ENCODE results near the gene KCNQ1. TPM values are rescaled to one million over a fixed set of nuclear protein-coding genes. Genes with fewer than 3 reads are reported as not detected.

KCNQ1 gene
- total RNA-seq, 1 experiment from 2014 or later, result 2.5 TPM

- TF ChIP-seq PREB (CRISPR knock-in tag; IDR thresholded peaks at IDR 0.05; ENCODE audit: borderline replicate concordance) (no peak), EMX1 (CRISPR knock-in tag; IDR thresholded peaks at IDR 0.05) (no peak), NR3C1 (CRISPR knock-in tag; conservative IDR thresholded peaks at IDR 0.05; ENCODE audit: low read depth) (no peak), JUN (CRISPR knock-in tag; IDR thresholded peaks at IDR 0.05) (no peak), ZBTB21 (CRISPR knock-in tag; IDR thresholded peaks at IDR 0.05; ENCODE audit: borderline replicate concordance) (no peak), MXD4 (CRISPR knock-in tag; IDR thresholded peaks at IDR 0.05; ENCODE audit: borderline replicate concordance) (no peak), TP53 (CRISPR knock-in tag; IDR thresholded peaks at IDR 0.05) (no peak)
- TF ChIP-seq, protein P1, sequence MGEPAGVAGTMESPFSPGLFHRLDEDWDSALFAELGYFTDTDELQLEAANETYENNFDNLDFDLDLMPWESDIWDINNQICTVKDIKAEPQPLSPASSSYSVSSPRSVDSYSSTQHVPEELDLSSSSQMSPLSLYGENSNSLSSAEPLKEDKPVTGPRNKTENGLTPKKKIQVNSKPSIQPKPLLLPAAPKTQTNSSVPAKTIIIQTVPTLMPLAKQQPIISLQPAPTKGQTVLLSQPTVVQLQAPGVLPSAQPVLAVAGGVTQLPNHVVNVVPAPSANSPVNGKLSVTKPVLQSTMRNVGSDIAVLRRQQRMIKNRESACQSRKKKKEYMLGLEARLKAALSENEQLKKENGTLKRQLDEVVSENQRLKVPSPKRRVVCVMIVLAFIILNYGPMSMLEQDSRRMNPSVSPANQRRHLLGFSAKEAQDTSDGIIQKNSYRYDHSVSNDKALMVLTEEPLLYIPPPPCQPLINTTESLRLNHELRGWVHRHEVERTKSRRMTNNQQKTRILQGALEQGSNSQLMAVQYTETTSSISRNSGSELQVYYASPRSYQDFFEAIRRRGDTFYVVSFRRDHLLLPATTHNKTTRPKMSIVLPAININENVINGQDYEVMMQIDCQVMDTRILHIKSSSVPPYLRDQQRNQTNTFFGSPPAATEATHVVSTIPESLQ (CRISPR knock-in tag; IDR thresholded peaks at IDR 0.05), result no peak
- TF ChIP-seq, protein P2, sequence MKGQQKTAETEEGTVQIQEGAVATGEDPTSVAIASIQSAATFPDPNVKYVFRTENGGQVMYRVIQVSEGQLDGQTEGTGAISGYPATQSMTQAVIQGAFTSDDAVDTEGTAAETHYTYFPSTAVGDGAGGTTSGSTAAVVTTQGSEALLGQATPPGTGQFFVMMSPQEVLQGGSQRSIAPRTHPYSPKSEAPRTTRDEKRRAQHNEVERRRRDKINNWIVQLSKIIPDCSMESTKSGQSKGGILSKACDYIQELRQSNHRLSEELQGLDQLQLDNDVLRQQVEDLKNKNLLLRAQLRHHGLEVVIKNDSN (CRISPR knock-in tag; IDR thresholded peaks at IDR 0.05), result no peak
- TF ChIP-seq, protein P3, sequence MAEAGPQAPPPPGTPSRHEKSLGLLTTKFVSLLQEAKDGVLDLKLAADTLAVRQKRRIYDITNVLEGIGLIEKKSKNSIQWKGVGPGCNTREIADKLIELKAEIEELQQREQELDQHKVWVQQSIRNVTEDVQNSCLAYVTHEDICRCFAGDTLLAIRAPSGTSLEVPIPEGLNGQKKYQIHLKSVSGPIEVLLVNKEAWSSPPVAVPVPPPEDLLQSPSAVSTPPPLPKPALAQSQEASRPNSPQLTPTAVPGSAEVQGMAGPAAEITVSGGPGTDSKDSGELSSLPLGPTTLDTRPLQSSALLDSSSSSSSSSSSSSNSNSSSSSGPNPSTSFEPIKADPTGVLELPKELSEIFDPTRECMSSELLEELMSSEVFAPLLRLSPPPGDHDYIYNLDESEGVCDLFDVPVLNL (CRISPR knock-in tag; IDR thresholded peaks at IDR 0.05; ENCODE audit: borderline replicate concordance, low read depth), result no peak
- TF ChIP-seq, protein P4, sequence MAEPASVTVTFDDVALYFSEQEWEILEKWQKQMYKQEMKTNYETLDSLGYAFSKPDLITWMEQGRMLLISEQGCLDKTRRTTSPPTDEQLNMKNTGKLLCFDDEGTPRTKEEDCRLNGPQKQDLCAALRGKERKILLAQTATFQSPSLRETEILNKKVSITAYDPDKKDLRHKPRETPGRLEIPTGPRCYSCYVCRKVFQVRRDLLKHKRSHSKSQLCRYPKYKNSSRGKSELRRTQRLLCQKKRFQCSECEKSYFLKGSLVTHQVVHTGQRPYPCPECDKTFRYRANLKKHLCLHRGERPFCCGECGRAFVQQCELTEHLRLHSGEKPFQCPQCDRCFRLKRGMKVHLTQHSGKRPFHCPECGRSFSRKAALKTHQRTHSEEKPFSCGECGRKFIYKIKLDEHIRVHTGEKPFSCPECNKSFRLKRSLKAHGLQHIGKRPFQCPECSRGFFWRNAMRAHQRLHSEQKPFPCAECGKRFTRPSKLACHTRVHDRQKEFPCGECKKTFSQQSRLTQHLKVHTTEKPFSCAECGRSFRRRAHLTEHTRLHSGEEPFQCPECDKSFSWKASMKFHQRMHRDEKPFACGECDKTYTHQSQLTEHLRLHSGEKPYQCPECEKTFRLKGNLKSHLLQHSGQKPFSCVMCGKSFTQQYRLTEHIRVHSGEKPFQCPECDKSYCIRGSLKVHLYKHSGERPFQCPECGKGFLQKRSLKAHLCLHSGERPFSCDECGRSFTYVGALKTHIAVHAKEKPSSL (CRISPR knock-in tag; conservative IDR thresholded peaks at IDR 0.05), result no peak
These were observed 300.7 kb downstream of the KCNQ1 start (continued) for GRCh38 chr11:2745511-2745910.

DNA sequence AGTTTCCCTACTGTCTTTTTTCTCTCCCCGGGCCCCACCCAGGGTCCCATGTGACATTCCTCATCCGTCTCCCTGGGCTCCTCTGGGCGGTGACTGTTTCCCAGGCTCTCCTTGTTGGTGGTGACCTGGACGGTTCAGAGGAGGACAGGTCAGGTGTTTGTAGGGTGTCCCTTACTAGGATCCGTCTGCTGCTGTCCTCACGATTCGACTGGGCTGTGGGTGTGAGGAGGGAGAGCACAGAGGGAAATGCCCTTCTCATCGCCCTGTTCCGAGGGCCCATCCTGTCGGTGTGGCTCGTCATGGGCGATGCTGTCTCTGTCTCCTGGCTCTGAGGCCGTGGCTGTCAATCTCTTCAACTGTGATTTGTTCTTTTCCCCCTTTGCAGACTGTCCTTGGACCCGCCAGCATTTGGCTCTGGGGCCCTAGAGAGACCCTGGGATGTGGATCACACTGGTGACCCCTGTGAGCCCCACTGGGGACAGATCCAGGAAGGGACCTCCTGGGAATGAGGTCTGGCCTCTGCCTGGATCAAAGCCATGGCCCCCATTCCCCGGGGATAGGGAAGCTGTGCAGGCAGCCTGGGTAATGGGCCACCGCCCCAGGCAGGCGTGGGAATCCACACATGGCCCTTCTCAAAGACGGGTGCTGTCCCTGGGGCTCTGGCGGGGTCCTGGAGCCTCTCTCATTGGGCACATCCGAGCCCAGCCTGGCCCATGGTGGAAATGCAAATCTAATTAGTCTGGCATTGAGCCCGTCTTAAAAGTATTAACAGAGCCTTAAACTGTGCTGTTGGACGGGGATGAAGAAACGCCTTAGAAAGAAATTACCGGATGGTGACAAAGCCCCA, 301.8 kb downstream of the KCNQ1 start:
- TF ChIP-seq ZNF263 (CRISPR knock-in tag; IDR thresholded peaks at IDR 0.05; ENCODE audit: low read depth), result no peak
- no peak for TF ChIP-seq MYBL2 (CRISPR knock-in tag; IDR thresholded peaks at IDR 0.05)
- TF ChIP-seq CDX4 (CRISPR knock-in tag; IDR thresholded peaks at IDR 0.05; ENCODE audit: borderline replicate concordance), result no peak
- no peak for TF ChIP-seq NFE2L1 (CRISPR knock-in tag; IDR thresholded peaks at IDR 0.05)
- TF ChIP-seq ESRRA (CRISPR knock-in tag; IDR thresholded peaks at IDR 0.05; ENCODE audit: borderline replicate concordance), result no peak
- TF ChIP-seq, protein P5, sequence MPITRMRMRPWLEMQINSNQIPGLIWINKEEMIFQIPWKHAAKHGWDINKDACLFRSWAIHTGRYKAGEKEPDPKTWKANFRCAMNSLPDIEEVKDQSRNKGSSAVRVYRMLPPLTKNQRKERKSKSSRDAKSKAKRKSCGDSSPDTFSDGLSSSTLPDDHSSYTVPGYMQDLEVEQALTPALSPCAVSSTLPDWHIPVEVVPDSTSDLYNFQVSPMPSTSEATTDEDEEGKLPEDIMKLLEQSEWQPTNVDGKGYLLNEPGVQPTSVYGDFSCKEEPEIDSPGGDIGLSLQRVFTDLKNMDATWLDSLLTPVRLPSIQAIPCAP (CRISPR knock-in tag; IDR thresholded peaks at IDR 0.05), result no peak
- TF ChIP-seq ZNF396 (CRISPR knock-in tag; IDR thresholded peaks at IDR 0.05; ENCODE audit: borderline replicate concordance), result no peak
- no peak for TF ChIP-seq CREM (CRISPR knock-in tag; IDR thresholded peaks at IDR 0.05)
- no peak for TF ChIP-seq ZNF416 (CRISPR knock-in tag; IDR thresholded peaks at IDR 0.05)
- no peak for TF ChIP-seq ZBTB43 (CRISPR knock-in tag; IDR thresholded peaks at IDR 0.05)
- TF ChIP-seq, protein P6, sequence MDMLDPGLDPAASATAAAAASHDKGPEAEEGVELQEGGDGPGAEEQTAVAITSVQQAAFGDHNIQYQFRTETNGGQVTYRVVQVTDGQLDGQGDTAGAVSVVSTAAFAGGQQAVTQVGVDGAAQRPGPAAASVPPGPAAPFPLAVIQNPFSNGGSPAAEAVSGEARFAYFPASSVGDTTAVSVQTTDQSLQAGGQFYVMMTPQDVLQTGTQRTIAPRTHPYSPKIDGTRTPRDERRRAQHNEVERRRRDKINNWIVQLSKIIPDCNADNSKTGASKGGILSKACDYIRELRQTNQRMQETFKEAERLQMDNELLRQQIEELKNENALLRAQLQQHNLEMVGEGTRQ (CRISPR knock-in tag; IDR thresholded peaks at IDR 0.05), result no peak
- POLR2A ChIA-PET, result no interaction called here
- peaks cover 87% of the 10 kb centered on the region for H3K27me3 Mint-ChIP-seq (ENCODE audit: low read depth)
- DNase-seq (ENCODE audit: low spot score) (no peak), ATAC-seq (no peak)
- H3K4me3 Mint-ChIP-seq, result no peak overlapping the region
- no peaks in the 10 kb centered on the region for H3K4me1 Mint-ChIP-seq
- CTCF ChIA-PET, result no interaction called here
- H3K36me3 Mint-ChIP-seq, result no peaks in the 10 kb centered on the region
- H3K9me3 Mint-ChIP-seq, result no peaks in the 10 kb centered on the region
- H3K27ac Mint-ChIP-seq, result no peak overlapping the region

Data from WTC11 (cell line).